GM12878 (cell line): ENCODE measurements around the gene TTC33. TPM values are rescaled to one million over a fixed set of nuclear protein-coding genes. Genes with fewer than 3 reads are reported as not detected.
"Not testable (repeated sequence)": the region's sequence is repeated elsewhere in the genome, so short reads cannot be mapped to it uniquely, and the experiment has no call there.

Source experiments
- ATAC-seq: fragments of 200-7000 bp; cut with Tn5 transposase; 3 replicates; pipeline ENCODE4 v1.9.1; 2020; ENCODE audit warnings: mild to moderate bottlenecking, moderate library complexity
- BruUV-seq: library from RNA; stranded (reverse); fragments of 400-500 nt; replicated peaks from 2 replicates; lab custom pipeline; 2021; lab: Mats Ljungman, UMichigan
- CTCF ChIA-PET: fragments of 300-600 bp; sonication (Branson Sonifier 250); formaldehyde crosslinking; extraction: SDS; loops from one replicate; lab custom pipeline; 2021; ENCODE audit warnings: inconsistent platforms; lab: Yijun Ruan, JAX
- POLR2A ChIA-PET: fragments of 350-600 bp; formaldehyde crosslinking; extraction: SDS; loops from one replicate; lab custom pipeline; 2021; ENCODE audit warnings: inconsistent platforms; lab: Charles Lee
- RAD21 ChIA-PET: fragments of 300-600 bp; sonication (Branson Sonifier 250); formaldehyde crosslinking; loops from one replicate; lab custom pipeline; 2023; ENCODE audit warnings: antibody characterized with exemption; ENCODE audit not compliant: unreplicated experiment; lab: Charles Lee
- SMC1A ChIA-PET: fragments of 300-600 bp; sonication (Branson Sonifier 250); formaldehyde crosslinking; loops from one replicate; lab custom pipeline; 2023; ENCODE audit not compliant: unreplicated experiment, uncharacterized antibody; lab: Charles Lee
- DNase-seq: peaks from one replicate; pipeline ENCODE4 v3.0.0-alpha.2; 2011; ENCODE audit warnings: low read depth, low spot score
- FAIRE-seq: peaks from 3 replicates; lab custom pipeline; 2011; peaks lifted over from hg19 to GRCh38; lab: Jason Lieb, UNC
- H2AFZ ChIP-seq: 2 replicates; pipeline ENCODE4 v1.6.0; 2011; ENCODE audit warnings: low read depth, low read length, control low read depth; ENCODE audit not compliant: control insufficient read depth
- H3K27ac ChIP-seq: 2 replicates; pipeline ENCODE4 v1.5.1; 2011; ENCODE audit warnings: control low read depth; ENCODE audit not compliant: control insufficient read depth, insufficient read depth
- H3K27me3 ChIP-seq, 2 experiments: replicated peaks in 1 of 2; 2 replicates each; pipeline versions ENCODE4 v1.6.0 to v1.6.1; 2011; ENCODE audit warnings: low read length in 1 of 2; ENCODE audit not compliant: control insufficient read depth in 2 of 2, insufficient read depth in 2 of 2
- H3K36me3 ChIP-seq, 2 experiments: 2 replicates each; pipeline ENCODE4 v1.5.1; 2011; ENCODE audit warnings: low read length in 1 of 2; ENCODE audit not compliant: control insufficient read depth in 2 of 2, insufficient read depth in 2 of 2
- H3K4me1 ChIP-seq: 2 replicates; pipeline ENCODE4 v1.6.1; 2011; ENCODE audit warnings: mild to moderate bottlenecking, low read length, moderate library complexity, mixed read lengths; ENCODE audit not compliant: control insufficient read depth, insufficient read depth
- H3K4me2 ChIP-seq: 2 replicates; pipeline ENCODE4 v1.6.0; 2011; ENCODE audit warnings: control low read depth; ENCODE audit not compliant: control insufficient read depth, insufficient read depth
- H3K4me3 ChIP-seq: fragments of 200-600 bp; sonication (generic); 2 replicates; pipeline ENCODE4 v1.5.1; 2016
- H3K79me2 ChIP-seq: 2 replicates; pipeline ENCODE4 v1.6.0; 2011; ENCODE audit warnings: low read length; ENCODE audit not compliant: control insufficient read depth, insufficient read depth
- H3K9ac ChIP-seq: 2 replicates; pipeline ENCODE4 v1.8.0; 2011; ENCODE audit warnings: low read length, control low read depth, mixed read lengths; ENCODE audit not compliant: control insufficient read depth, insufficient read depth
- H3K9me3 ChIP-seq: replicated peaks from 3 replicates; pipeline ENCODE4 v1.5.1; 2011; ENCODE audit warnings: mild to moderate bottlenecking, low read length; ENCODE audit not compliant: control insufficient read depth, insufficient read depth
- H4K20me1 ChIP-seq: 2 replicates; pipeline ENCODE4 v1.6.0; 2011; ENCODE audit not compliant: control insufficient read depth, insufficient read depth
- CBX3 ChIP-seq: fragments of 200-600 bp; sonication (generic); IDR thresholded peaks from 2 replicates; pipeline ENCODE4 v1.6.1; 2016; ENCODE audit warnings: low read depth, borderline replicate concordance
- CREB1 ChIP-seq: IDR thresholded peaks from 2 replicates; pipeline ENCODE4 v1.6.1; 2012; ENCODE audit warnings: low read depth, mild to moderate bottlenecking, inconsistent platforms
- FOS ChIP-seq: IDR thresholded peaks from 3 replicates; pipeline ENCODE4 v1.6.1; 2011; ENCODE audit warnings: borderline replicate concordance; ENCODE audit not compliant: insufficient read length; ENCODE audit errors: extremely low read depth
- FOXM1 ChIP-seq: IDR thresholded peaks from 2 replicates; pipeline ENCODE4 v1.6.1; 2012; ENCODE audit warnings: low read depth, mild to moderate bottlenecking, inconsistent platforms, low read length, moderate library complexity
- POLR2AphosphoS2 ChIP-seq: IDR thresholded peaks from 2 replicates; pipeline ENCODE4 v1.6.1; 2011; ENCODE audit warnings: low read depth, mild to moderate bottlenecking, low read length, improper control_type of control experiment, moderate library complexity
- POU2F2 ChIP-seq: IDR thresholded peaks from 3 replicates; pipeline ENCODE4 v1.6.1; 2011; ENCODE audit warnings: low read depth, mild to moderate bottlenecking, low read length, borderline replicate concordance
- WGBS: methylation state at CpG from one replicate; pipeline ENCODE4 v1.1.6; 2016; ENCODE audit warnings: low lambda C conversion rate; ENCODE audit not compliant: insufficient replicate concordance, insufficient coverage; ENCODE audit errors: missing lambda C conversion rate; 5-methylcytosine and 5-hydroxymethylcytosine counted together
- in situ Hi-C: fragments of 300-500 bp; cut with MboI; formaldehyde crosslinking; loops from 9 replicates; pipeline ENCODE4 v1.14.3; 2018; ENCODE audit warnings: mixed read lengths
- intact Hi-C: fragments of 100-400 bp; cut with micrococcal nuclease; formaldehyde crosslinking; loops from one replicate; pipeline ENCODE4 v1.14.2; 2022; ENCODE audit not compliant: unreplicated experiment
- polyA plus RNA-seq, 11 experiments: library from polyadenylated mRNA; depleted of rRNA in 4 of 11; unstranded in 6 of 11; stranded (reverse) in 5 of 11; fragments of >200 nt; fragmentation: Nextera tagmentation in 4 of 11; fragmentation: Illumina TruSeq in 1 of 11; extraction: Ambion mirVana in 4 of 11; extraction: Trizol in 1 of 11; gene quantifications; 1 replicate in 1 of 11; 2 replicates in 10 of 11; pipeline versions ENCODE4 v1.2.1 to v1.2.3, GENCODE V29; 2011 to 2016; ENCODE audit warnings: inconsistent platforms in 2 of 11, missing spikeins in 2 of 11, low read depth in 1 of 11
- total RNA-seq, 4 experiments: library from RNA; depleted of rRNA in 3 of 4; stranded (reverse); fragments of >200 nt in 3 of 4; fragmentation: Illumina TruSeq in 1 of 4; extraction: Trizol in 1 of 4; gene quantifications; 2 replicates each; pipeline versions ENCODE4 v1.2.1 to v1.2.3, GENCODE V29; 2013 to 2021
- TF ChIP-seq, protein P1 (sequence below): IDR thresholded peaks from 2 replicates; pipeline ENCODE4 v1.6.1; 2012; ENCODE audit warnings: low read depth, low read length, improper control_type of control experiment
- TF ChIP-seq, protein P2 (sequence below): fragments of 450-650 bp; IDR thresholded peaks from 2 replicates; pipeline ENCODE4 v1.6.1; 2018; ENCODE audit warnings: mild to moderate bottlenecking, low read depth, moderate library complexity; ENCODE audit not compliant: partially characterized antibody
- TF ChIP-seq, protein P3 (sequence below): fragments of 150-350 bp; IDR thresholded peaks from 2 replicates; pipeline ENCODE4 v1.6.1; 2014; ENCODE audit warnings: mild to moderate bottlenecking, low read depth, low read length

Gene TTC33
- total and polyA plus RNA-seq, 10 of the 15 experiments (the other 5 are each of a cell fraction or from before 2014, with no cell fraction given): 7.9 to 22.3 (median 14.6) TPM

DNA sequence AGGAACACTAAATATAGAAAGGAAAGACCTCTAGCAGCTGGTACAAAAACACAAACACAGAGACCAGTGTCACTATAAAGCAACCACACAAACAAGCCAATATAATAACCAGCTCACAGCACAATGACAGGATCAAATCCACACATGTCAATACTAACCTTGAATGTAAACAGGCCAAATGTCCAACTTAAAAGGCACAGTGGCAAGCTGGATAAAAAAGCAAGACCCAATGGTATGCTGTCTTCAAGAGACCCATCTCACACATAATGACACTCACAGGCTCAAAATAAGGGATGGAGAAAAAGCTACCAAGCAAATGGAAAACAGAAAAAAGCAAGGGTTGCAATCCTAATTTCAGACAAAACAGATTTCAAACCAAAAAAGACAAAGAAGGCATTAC, 53.7 kb downstream of the TTC33 start:
- H3K9ac ChIP-seq, BruUV-seq, H3K9me3 ChIP-seq, H3K4me2 ChIP-seq, H3K36me3 ChIP-seq, H4K20me1 ChIP-seq, FAIRE-seq, DNase-seq, H3K4me3 ChIP-seq, H3K27me3 ChIP-seq, H3K27ac ChIP-seq, POLR2A ChIA-PET, ATAC-seq, H3K4me1 ChIP-seq, intact Hi-C loops, H3K79me2 ChIP-seq, RAD21 ChIA-PET, in situ Hi-C loops, H2AFZ ChIP-seq: not testable (repeated sequence)
- ChIA-PET SMC1A (interaction anchor here (1.8 kb wide), 1 partner anchor 16 kb away, joined by 6 read pairs; no protein-coding TSS in a partner anchor), CTCF (interaction anchor here (1.2 kb wide), 1 partner anchor 33 kb away, joined by 3 read pairs; no protein-coding TSS in a partner anchor)

DNA sequence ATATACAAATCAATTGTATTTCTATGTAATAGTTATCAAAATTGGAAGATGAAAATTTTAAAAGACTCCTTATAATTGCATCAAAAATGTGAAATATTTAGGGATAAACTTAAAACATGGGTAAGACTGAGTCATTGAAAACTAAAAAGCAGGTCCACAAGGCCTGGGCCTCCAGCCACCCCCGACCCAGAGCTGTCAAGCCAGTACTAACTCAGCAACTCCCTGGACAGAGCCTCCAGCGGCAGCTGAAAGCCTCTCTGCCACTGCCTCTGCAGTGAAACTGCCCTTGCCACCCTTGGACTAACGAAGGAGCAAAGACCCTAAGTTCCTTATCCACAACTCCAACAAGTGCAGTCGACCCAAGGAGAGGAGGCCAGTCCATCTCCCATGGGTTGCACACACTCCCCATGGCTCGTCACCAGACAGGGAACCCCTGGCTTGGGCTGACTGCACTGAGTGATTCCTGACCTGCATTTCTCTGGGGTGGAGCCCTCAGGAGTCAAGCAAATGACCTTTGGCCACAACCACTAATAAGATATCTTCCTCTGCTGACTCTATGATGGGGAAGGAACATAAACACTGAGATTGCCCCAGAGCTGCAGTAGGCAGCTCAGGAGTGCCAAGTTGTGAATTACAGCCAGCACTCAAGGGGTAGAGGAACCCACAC, 55.5 kb downstream of the TTC33 start:
- 47% methylated on average over 5 of the region's 5 CpGs for WGBS
- Histone ChIP-seq H3K9me3 (no peaks in the 10 kb centered on the region; the same call in 1 of the 3 replicates), H4K20me1 (no peaks in the 10 kb centered on the region), H2AFZ (no peak overlapping the region), H3K4me1 (no peaks in the 10 kb centered on the region), H3K4me2 (no peak overlapping the region), H3K27ac (no peak overlapping the region), H3K36me3 (no peaks in the 10 kb centered on the region), H3K9ac (no peak overlapping the region), H3K4me3 (no peak overlapping the region), H3K27me3 (no peaks in the 10 kb centered on the region), H3K79me2 (no peaks in the 10 kb centered on the region)
- POLR2A ChIA-PET: no interaction called here
- no peak for ATAC-seq
- RAD21 ChIA-PET: no interaction called here
- no peak for DNase-seq
- intact Hi-C loops: no loop called here
- SMC1A ChIA-PET: interaction anchor here (1.8 kb wide), 1 partner anchor 14 kb away, joined by 6 read pairs; no protein-coding TSS in a partner anchor
- no peak for FAIRE-seq
- CTCF ChIA-PET: interaction anchor here (1.4 to 1.6 kb wide), 2 partner anchors 10 to 11 kb away, joined by 3 to 5 read pairs; no protein-coding TSS in a partner anchor
- no TSS peak for BruUV-seq
- in situ Hi-C loops: no loop called here
- TF ChIP-seq, protein P1, sequence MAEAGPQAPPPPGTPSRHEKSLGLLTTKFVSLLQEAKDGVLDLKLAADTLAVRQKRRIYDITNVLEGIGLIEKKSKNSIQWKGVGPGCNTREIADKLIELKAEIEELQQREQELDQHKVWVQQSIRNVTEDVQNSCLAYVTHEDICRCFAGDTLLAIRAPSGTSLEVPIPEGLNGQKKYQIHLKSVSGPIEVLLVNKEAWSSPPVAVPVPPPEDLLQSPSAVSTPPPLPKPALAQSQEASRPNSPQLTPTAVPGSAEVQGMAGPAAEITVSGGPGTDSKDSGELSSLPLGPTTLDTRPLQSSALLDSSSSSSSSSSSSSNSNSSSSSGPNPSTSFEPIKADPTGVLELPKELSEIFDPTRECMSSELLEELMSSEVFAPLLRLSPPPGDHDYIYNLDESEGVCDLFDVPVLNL: no peak
- TF ChIP-seq, protein P2, sequence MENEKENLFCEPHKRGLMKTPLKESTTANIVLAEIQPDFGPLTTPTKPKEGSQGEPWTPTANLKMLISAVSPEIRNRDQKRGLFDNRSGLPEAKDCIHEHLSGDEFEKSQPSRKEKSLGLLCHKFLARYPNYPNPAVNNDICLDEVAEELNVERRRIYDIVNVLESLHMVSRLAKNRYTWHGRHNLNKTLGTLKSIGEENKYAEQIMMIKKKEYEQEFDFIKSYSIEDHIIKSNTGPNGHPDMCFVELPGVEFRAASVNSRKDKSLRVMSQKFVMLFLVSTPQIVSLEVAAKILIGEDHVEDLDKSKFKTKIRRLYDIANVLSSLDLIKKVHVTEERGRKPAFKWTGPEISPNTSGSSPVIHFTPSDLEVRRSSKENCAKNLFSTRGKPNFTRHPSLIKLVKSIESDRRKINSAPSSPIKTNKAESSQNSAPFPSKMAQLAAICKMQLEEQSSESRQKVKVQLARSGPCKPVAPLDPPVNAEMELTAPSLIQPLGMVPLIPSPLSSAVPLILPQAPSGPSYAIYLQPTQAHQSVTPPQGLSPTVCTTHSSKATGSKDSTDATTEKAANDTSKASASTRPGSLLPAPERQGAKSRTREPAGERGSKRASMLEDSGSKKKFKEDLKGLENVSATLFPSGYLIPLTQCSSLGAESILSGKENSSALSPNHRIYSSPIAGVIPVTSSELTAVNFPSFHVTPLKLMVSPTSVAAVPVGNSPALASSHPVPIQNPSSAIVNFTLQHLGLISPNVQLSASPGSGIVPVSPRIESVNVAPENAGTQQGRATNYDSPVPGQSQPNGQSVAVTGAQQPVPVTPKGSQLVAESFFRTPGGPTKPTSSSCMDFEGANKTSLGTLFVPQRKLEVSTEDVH: no peak
- no peak for TF ChIP-seq FOS
- TF ChIP-seq FOXM1: no peak
- TF ChIP-seq, protein P3, sequence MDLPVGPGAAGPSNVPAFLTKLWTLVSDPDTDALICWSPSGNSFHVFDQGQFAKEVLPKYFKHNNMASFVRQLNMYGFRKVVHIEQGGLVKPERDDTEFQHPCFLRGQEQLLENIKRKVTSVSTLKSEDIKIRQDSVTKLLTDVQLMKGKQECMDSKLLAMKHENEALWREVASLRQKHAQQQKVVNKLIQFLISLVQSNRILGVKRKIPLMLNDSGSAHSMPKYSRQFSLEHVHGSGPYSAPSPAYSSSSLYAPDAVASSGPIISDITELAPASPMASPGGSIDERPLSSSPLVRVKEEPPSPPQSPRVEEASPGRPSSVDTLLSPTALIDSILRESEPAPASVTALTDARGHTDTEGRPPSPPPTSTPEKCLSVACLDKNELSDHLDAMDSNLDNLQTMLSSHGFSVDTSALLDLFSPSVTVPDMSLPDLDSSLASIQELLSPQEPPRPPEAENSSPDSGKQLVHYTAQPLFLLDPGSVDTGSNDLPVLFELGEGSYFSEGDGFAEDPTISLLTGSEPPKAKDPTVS: no peak
- no peak for TF ChIP-seq POLR2AphosphoS2
- TF ChIP-seq CREB1: no peak
- TF ChIP-seq CBX3: no peak
- no peak for TF ChIP-seq POU2F2
